ENCODE results near the gene FBXO46.

The FBXO46 gene

DNA sequence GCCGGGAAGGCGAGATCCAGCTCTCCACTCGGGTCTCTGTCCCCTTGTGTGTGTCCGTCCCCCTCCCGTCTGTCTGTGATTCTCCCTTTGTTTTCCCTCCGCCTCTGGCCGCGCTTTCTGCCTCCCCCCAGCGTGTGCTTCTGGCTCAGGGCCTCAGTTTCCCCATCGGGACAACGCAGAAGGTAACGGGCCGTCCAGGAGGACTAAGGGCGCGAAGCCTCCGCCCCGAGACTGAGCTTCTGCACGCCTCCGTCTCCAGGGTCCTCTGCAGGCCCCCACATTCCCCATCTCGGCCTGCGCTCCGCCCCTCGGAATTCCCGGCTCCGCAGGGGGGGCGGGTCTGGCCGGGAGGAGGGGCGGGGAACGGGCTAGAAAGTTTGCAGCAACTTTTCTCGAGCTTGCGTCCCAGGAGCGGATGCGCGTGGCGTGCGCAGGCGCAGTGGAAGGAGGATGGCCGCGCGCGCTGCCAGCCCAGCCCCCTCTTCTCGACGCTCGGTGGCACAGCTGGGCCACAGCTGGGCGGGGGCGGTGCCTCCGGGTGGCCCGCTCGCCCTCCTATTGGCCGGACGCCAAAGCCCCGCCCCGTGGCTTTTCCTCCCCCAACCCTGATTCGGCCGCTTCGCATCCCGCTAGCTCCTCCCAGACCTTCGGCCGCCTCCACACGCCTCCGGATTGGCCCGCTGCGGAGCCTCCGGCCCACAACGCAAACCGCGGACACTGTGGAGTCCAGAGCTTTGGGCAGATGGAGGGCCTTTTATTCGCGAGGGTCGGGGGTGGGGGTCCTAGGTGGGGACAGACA, 38.5 kb upstream of the FBXO46 start, which contains the start of gene SIX5:
TSS of gene SIX5 (minus strand) at position 269 of the 799 bp plus-strand sequence. CDS start 408 bp downstream, outside the sequence.
- no peaks in the 10 kb centered on the region for H3K36me3 Mint-ChIP-seq (ENCODE audit: low read depth)
- H3K4me3 Mint-ChIP-seq, result peak within 1 kb of the TSS; percentile 81

GRCh38 chr19:45768655-45768983, 37.9 kb upstream of the FBXO46 start:
- Mint-ChIP-seq H3K4me1 (ENCODE audit: low read depth) (peaks cover 19% of the 10 kb centered on the region), H3K4me3 (peak overlapping the region; percentile 81), H3K9me3 (no peaks in the 10 kb centered on the region), H3K27ac (no peak overlapping the region), H3K27me3 (peaks cover 36% of the 10 kb centered on the region), H3K36me3 (ENCODE audit: low read depth) (no peaks in the 10 kb centered on the region)
- no peak for DNase-seq

More for the DNA sequence above, 38.5 kb upstream of the FBXO46 start, which contains the start of gene SIX5:
- Mint-ChIP-seq H3K4me1 (ENCODE audit: low read depth) (peaks cover 19% of the 10 kb centered on the region), H3K27me3 (peaks cover 36% of the 10 kb centered on the region), H3K9me3 (no peaks in the 10 kb centered on the region), H3K27ac (peak within 1 kb of the TSS; percentile 80)
- peak; percentile 96 for DNase-seq

- peak; percentile 66 for DNase-seq
These were observed 37.4 kb upstream of the FBXO46 start for GRCh38 chr19:45767881-45768654.

GRCh38 chr19:45767410-45767880, 36.7 kb upstream of the FBXO46 start:
- H3K4me1 Mint-ChIP-seq (ENCODE audit: low read depth), result peaks cover 19% of the 10 kb centered on the region
- no peak for DNase-seq
- H3K27me3 Mint-ChIP-seq, result peaks cover 36% of the 10 kb centered on the region
- no peaks in the 10 kb centered on the region for H3K36me3 Mint-ChIP-seq (ENCODE audit: low read depth)
- H3K27ac Mint-ChIP-seq, result no peak overlapping the region
- H3K9me3 Mint-ChIP-seq, result no peaks in the 10 kb centered on the region
- H3K4me3 Mint-ChIP-seq, result peak overlapping the region; percentile 29

More at GRCh38 chr19:45767881-45768654, 37.4 kb upstream of the FBXO46 start:
- H3K27me3 Mint-ChIP-seq, result peaks cover 36% of the 10 kb centered on the region
- no peaks in the 10 kb centered on the region for H3K36me3 Mint-ChIP-seq (ENCODE audit: low read depth)
- no peak overlapping the region for H3K27ac Mint-ChIP-seq
- H3K9me3 Mint-ChIP-seq, result no peaks in the 10 kb centered on the region
- H3K4me3 Mint-ChIP-seq, result peak overlapping the region; percentile 68
- H3K4me1 Mint-ChIP-seq (ENCODE audit: low read depth), result peaks cover 19% of the 10 kb centered on the region

DNA sequence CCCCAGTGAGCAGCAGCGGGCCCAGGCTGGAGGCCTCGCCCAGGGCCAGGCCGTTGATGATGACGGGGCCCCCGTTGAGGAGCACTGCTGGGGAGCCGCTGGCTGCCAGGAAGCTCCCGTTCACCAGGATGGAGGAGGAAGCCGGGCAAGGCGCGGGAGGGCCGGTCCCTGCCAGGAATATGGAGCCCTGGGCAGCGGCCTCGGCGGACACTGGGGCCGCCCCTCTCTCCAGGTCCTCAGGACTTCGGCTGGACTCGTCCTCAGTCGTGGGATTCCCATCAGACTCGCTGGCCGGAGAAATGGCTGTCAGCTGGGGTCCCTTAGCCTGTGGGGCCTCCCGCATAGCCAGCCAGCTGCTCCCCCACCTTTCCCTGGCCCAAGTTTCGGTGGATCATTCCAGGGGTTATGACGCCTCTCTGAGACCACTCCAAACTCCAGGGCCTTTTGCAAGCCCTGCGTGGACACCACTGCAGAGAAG, 36.2 kb upstream of the FBXO46 start:
- Mint-ChIP-seq H3K4me1 (ENCODE audit: low read depth) (peaks cover 19% of the 10 kb centered on the region), H3K27ac (no peak overlapping the region), H3K4me3 (peak overlapping the region; percentile 29), H3K36me3 (ENCODE audit: low read depth) (no peaks in the 10 kb centered on the region), H3K27me3 (peaks cover 36% of the 10 kb centered on the region), H3K9me3 (no peaks in the 10 kb centered on the region)
- no peak for DNase-seq

- Mint-ChIP-seq H3K4me1 (ENCODE audit: low read depth) (peaks cover 19% of the 10 kb centered on the region), H3K27me3 (peaks cover 36% of the 10 kb centered on the region), H3K4me3 (no peak overlapping the region), H3K27ac (no peak overlapping the region), H3K36me3 (ENCODE audit: low read depth) (no peaks in the 10 kb centered on the region), H3K9me3 (no peaks in the 10 kb centered on the region)
- no peak for DNase-seq
These were observed 35.7 kb upstream of the FBXO46 start for GRCh38 chr19:45766296-45766868.

GRCh38 chr19:45765702-45766295, 35.1 kb upstream of the FBXO46 start:
- Mint-ChIP-seq H3K27ac (no peak overlapping the region), H3K4me3 (no peak overlapping the region), H3K4me1 (ENCODE audit: low read depth) (peaks cover 15% of the 10 kb centered on the region), H3K27me3 (peaks cover 32% of the 10 kb centered on the region), H3K9me3 (no peaks in the 10 kb centered on the region), H3K36me3 (ENCODE audit: low read depth) (no peaks in the 10 kb centered on the region)
- no peak for DNase-seq

DNA sequence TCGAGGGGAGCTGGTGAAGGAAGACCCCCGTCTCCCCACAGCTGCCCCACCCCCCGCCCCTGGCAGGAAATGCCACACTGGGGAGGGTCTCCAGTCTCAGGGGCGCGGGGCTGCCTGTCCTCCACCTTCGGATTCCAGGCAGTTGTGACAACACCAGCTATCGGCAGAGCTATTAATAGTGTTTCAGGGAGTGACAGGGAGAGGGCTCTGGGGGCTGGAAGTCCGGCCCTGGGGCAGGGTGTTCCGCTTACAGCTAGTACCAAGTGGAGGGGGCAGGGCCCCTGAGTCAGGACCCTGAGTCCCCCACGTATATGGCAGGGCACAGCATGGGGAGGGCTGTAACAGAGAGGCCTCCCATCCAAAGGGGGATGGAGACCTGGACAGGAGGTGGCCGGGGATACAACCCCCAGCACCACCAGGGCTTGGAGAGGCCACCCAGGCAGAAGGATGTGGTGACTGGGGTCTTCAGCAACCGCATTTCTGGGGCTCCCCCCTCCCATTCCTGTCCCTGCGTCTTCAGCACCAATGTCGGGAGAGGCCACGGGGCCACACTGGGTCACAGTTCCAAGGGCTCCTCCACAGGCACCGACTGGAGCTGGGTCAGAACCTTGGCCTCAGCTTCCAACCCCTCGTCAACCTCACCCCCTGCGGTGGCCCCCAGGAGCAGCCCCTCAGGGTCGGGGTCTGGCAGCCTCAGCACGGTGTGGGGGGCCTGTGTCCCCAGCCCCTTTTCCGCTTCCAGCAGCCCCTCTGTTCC, 34.4 kb upstream of the FBXO46 start:
- Mint-ChIP-seq H3K27ac (no peak overlapping the region), H3K36me3 (ENCODE audit: low read depth) (no peaks in the 10 kb centered on the region), H3K27me3 (peaks cover 32% of the 10 kb centered on the region), H3K4me3 (no peak overlapping the region), H3K4me1 (ENCODE audit: low read depth) (peaks cover 10% of the 10 kb centered on the region), H3K9me3 (no peaks in the 10 kb centered on the region)
- DNase-seq, result no peak

GRCh38 chr19:45764475-45764874, 33.8 kb upstream of the FBXO46 start:
- Mint-ChIP-seq H3K4me3 (no peak overlapping the region), H3K27me3 (peaks cover 32% of the 10 kb centered on the region), H3K4me1 (ENCODE audit: low read depth) (peaks cover 5% of the 10 kb centered on the region), H3K9me3 (no peaks in the 10 kb centered on the region), H3K36me3 (ENCODE audit: low read depth) (no peaks in the 10 kb centered on the region), H3K27ac (no peak overlapping the region)
- DNase-seq, result no peak

DNA sequence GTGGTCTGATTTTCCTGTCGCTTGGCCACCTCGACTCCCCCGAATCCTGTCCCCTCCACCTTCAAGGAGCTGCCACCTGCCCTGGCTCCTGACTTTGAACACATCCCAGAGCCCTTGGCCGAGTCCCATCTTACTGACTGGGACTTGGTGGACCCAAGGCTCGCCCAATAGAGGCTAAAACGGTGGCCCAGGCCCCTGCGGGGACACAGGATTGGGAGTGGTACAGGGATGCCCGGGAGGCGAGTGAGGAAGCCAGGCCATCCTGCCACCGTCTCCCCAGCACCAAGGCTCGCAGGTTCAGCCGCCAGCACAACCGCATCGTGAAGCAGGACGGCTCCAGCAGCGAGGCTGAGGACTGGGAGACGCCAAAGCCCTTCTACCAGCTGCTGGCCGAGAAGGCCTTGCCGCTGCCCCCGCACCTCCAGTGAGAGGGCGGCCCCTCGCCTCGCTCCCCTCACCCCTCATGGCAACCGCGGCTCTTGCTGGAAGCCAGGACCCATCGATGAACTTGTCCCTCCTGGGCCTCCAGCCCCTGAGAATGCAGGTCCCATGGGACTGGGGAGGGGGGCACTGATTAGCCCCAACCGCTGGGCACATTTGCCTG, 33.1 kb upstream of the FBXO46 start:
- peaks cover 30% of the 10 kb centered on the region for H3K27me3 Mint-ChIP-seq
- DNase-seq, result no peak
- H3K27ac Mint-ChIP-seq, result no peak overlapping the region
- no peak overlapping the region for H3K4me3 Mint-ChIP-seq
- peaks cover 3% of the 10 kb centered on the region for H3K4me1 Mint-ChIP-seq (ENCODE audit: low read depth)
- H3K9me3 Mint-ChIP-seq, result no peaks in the 10 kb centered on the region
- no peaks in the 10 kb centered on the region for H3K36me3 Mint-ChIP-seq (ENCODE audit: low read depth)

GRCh38 chr19:45762870-45763631, 32.4 kb upstream of the FBXO46 start:
- Mint-ChIP-seq H3K36me3 (ENCODE audit: low read depth) (no peaks in the 10 kb centered on the region), H3K4me3 (no peak overlapping the region), H3K9me3 (no peaks in the 10 kb centered on the region), H3K4me1 (ENCODE audit: low read depth) (peaks cover under 1% of the 10 kb centered on the region), H3K27me3 (peaks cover 28% of the 10 kb centered on the region), H3K27ac (no peak overlapping the region)
- no peak for DNase-seq

DNA sequence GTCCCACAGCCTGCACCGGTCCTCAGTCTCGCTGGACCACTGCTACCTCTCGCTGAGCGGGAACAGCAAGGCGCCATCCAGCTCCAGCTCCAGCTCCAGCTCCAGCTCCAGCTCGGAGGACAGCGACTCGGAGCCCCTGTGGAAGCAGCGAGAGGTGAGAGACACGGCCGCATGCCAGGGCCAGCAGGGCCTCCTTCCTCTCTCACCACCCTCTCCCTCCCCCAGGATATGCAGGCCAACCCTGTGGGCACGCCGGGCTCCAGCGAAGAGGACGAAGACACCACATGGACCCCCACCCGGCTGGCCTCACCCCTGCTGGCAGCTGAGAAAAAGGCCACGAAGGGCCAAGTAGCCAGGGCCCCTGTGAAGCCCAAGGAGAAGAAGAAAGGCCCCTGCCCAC, 31.0 kb upstream of the FBXO46 start:
- DNase-seq, result no peak
- Mint-ChIP-seq H3K27me3 (peaks cover 19% of the 10 kb centered on the region), H3K4me1 (ENCODE audit: low read depth) (no peaks in the 10 kb centered on the region), H3K4me3 (no peak overlapping the region), H3K9me3 (no peaks in the 10 kb centered on the region), H3K36me3 (ENCODE audit: low read depth) (no peaks in the 10 kb centered on the region), H3K27ac (no peak overlapping the region)

- Mint-ChIP-seq H3K27ac (no peak overlapping the region), H3K36me3 (ENCODE audit: low read depth) (no peaks in the 10 kb centered on the region), H3K27me3 (no peaks in the 10 kb centered on the region), H3K4me3 (no peak overlapping the region), H3K4me1 (ENCODE audit: low read depth) (no peaks in the 10 kb centered on the region), H3K9me3 (no peaks in the 10 kb centered on the region)
- DNase-seq, result no peak
These were observed 28.2 kb upstream of the FBXO46 start for GRCh38 chr19:45758921-45759320.
